Measurements from ENCODE around the gene OR5K4. TPM values are rescaled to one million over a fixed set of nuclear protein-coding genes. Genes with fewer than 3 reads are reported as not detected.

The OR5K4 gene
- total and polyA plus RNA-seq, 2 experiments from 2014 or later = not detected

DNA sequence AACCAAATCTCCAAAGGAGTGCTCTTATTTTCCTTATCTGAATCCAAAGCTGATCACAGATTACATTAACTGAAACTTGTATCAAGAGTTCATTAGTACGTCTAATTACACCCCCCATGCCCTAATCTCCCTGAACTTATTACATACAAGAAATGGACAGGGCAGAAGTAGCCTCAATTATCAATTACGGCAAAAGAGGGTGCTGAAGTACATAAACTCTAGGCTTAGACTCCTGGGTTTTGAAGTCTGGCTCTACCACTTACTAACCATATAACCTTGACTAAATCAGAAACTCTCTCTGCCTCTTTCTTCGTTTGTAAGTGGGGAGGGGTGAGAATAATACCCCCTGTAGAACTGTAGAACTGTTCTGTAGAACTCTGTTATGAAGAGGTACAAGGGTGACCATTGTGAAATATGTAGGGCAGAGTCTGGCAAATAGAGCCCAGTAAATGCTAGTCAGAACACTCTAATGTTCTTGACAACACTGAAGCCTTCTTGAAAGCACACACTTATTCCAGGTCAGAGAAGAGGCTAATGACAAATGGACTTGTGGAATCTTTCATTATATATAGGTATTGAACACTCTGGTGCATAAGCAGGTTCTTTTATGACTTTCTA is 19.6 kb upstream of the OR5K4 start:
- H3K9me3 Mint-ChIP-seq = no peaks in the 10 kb centered on the region

More for the DNA sequence above, 19.6 kb upstream of the OR5K4 start:
- no peaks in the 10 kb centered on the region for H3F3A ChIP-seq (replicated peaks; ENCODE audit: low read depth)
- no peaks in the 10 kb centered on the region for H3K27me3 Mint-ChIP-seq (ENCODE audit: insufficient read depth, low read depth, poor library complexity)
- no peaks in the 10 kb centered on the region for H3K79me2 ChIP-seq (replicated peaks; ENCODE audit: insufficient read depth)
- H3K4me3 ChIP-seq = no peak overlapping the region
- H3K4me3 Mint-ChIP-seq = no peak overlapping the region
- no peaks in the 10 kb centered on the region for H3K27me3 ChIP-seq (ENCODE audit: insufficient read depth)
- 0 out of 2 replicates have a peak, but pooled peaks cover 11% of the 10 kb centered on the region for H3K4me1 ChIP-seq (ENCODE audit: insufficient read depth)
- no peak overlapping the region; the same call in 1 of the 2 replicates for H2AFZ ChIP-seq
- H3K36me3 ChIP-seq (ENCODE audit: insufficient read depth) = no peaks in the 10 kb centered on the region
- no peaks in the 10 kb centered on the region for H3K36me3 Mint-ChIP-seq (ENCODE audit: low read depth)
- no peak for DNase-seq (ENCODE audit: low spot score)
- H3K27ac ChIP-seq (ENCODE audit: low read depth) = no peak overlapping the region
- H4K20me1 ChIP-seq (replicated peaks; ENCODE audit: insufficient read depth) = no peaks in the 10 kb centered on the region
- TF ChIP-seq ZNF114 (CRISPR knock-in tag; IDR thresholded peaks at IDR 0.05) (no peak), EZH2phosphoT487 (IDR thresholded peaks at IDR 0.05; ENCODE audit: unreplicated experiment) (no peak), CREB1 (CRISPR knock-in tag; IDR thresholded peaks at IDR 0.05; ENCODE audit: low read depth) (no peak), STAT1 (IDR thresholded peaks at IDR 0.05; ENCODE audit: unreplicated experiment) (no peak), JUNB (IDR thresholded peaks at IDR 0.05; ENCODE audit: unreplicated experiment) (no peak), EZH2 (IDR thresholded peaks at IDR 0.05; ENCODE audit: low read depth, unreplicated experiment) (no peak), POLR2AphosphoS5 (IDR thresholded peaks at IDR 0.05; ENCODE audit: low read depth) (no peak), NANOG (IDR thresholded peaks at IDR 0.05; ENCODE audit: borderline replicate concordance) (no peak), ZNF331 (CRISPR knock-in tag; IDR thresholded peaks at IDR 0.05; ENCODE audit: low read depth) (no peak)
- TF ChIP-seq, protein P1, sequence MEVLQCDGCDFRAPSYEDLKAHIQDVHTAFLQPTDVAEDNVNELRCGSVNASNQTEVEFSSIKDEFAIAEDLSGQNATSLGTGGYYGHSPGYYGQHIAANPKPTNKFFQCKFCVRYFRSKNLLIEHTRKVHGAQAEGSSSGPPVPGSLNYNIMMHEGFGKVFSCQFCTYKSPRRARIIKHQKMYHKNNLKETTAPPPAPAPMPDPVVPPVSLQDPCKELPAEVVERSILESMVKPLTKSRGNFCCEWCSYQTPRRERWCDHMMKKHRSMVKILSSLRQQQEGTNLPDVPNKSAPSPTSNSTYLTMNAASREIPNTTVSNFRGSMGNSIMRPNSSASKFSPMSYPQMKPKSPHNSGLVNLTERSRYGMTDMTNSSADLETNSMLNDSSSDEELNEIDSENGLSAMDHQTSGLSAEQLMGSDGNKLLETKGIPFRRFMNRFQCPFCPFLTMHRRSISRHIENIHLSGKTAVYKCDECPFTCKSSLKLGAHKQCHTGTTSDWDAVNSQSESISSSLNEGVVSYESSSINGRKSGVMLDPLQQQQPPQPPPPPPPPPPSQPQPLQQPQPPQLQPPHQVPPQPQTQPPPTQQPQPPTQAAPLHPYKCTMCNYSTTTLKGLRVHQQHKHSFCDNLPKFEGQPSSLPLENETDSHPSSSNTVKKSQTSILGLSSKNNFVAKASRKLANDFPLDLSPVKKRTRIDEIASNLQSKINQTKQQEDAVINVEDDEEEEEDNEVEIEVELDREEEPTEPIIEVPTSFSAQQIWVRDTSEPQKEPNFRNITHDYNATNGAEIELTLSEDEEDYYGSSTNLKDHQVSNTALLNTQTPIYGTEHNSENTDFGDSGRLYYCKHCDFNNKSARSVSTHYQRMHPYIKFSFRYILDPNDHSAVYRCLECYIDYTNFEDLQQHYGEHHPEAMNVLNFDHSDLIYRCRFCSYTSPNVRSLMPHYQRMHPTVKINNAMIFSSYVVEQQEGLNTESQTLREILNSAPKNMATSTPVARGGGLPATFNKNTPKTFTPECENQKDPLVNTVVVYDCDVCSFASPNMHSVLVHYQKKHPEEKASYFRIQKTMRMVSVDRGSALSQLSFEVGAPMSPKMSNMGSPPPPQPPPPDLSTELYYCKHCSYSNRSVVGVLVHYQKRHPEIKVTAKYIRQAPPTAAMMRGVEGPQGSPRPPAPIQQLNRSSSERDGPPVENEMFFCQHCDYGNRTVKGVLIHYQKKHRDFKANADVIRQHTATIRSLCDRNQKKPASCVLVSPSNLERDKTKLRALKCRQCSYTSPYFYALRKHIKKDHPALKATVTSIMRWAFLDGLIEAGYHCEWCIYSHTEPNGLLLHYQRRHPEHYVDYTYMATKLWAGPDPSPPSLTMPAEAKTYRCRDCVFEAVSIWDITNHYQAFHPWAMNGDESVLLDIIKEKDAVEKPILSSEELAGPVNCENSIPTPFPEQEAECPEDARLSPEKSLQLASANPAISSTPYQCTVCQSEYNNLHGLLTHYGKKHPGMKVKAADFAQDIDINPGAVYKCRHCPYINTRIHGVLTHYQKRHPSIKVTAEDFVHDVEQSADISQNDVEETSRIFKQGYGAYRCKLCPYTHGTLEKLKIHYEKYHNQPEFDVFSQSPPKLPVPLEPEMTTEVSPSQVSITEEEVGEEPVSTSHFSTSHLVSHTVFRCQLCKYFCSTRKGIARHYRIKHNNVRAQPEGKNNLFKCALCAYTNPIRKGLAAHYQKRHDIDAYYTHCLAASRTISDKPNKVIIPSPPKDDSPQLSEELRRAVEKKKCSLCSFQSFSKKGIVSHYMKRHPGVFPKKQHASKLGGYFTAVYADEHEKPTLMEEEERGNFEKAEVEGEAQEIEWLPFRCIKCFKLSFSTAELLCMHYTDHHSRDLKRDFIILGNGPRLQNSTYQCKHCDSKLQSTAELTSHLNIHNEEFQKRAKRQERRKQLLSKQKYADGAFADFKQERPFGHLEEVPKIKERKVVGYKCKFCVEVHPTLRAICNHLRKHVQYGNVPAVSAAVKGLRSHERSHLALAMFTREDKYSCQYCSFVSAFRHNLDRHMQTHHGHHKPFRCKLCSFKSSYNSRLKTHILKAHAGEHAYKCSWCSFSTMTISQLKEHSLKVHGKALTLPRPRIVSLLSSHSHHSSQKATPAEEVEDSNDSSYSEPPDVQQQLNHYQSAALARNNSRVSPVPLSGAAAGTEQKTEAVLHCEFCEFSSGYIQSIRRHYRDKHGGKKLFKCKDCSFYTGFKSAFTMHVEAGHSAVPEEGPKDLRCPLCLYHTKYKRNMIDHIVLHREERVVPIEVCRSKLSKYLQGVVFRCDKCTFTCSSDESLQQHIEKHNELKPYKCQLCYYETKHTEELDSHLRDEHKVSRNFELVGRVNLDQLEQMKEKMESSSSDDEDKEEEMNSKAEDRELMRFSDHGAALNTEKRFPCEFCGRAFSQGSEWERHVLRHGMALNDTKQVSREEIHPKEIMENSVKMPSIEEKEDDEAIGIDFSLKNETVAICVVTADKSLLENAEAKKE (CRISPR knock-in tag; IDR thresholded peaks at IDR 0.05) = no peak
- TF ChIP-seq, protein P2, sequence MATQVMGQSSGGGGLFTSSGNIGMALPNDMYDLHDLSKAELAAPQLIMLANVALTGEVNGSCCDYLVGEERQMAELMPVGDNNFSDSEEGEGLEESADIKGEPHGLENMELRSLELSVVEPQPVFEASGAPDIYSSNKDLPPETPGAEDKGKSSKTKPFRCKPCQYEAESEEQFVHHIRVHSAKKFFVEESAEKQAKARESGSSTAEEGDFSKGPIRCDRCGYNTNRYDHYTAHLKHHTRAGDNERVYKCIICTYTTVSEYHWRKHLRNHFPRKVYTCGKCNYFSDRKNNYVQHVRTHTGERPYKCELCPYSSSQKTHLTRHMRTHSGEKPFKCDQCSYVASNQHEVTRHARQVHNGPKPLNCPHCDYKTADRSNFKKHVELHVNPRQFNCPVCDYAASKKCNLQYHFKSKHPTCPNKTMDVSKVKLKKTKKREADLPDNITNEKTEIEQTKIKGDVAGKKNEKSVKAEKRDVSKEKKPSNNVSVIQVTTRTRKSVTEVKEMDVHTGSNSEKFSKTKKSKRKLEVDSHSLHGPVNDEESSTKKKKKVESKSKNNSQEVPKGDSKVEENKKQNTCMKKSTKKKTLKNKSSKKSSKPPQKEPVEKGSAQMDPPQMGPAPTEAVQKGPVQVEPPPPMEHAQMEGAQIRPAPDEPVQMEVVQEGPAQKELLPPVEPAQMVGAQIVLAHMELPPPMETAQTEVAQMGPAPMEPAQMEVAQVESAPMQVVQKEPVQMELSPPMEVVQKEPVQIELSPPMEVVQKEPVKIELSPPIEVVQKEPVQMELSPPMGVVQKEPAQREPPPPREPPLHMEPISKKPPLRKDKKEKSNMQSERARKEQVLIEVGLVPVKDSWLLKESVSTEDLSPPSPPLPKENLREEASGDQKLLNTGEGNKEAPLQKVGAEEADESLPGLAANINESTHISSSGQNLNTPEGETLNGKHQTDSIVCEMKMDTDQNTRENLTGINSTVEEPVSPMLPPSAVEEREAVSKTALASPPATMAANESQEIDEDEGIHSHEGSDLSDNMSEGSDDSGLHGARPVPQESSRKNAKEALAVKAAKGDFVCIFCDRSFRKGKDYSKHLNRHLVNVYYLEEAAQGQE (IDR thresholded peaks at IDR 0.05; ENCODE audit: unreplicated experiment) = no peak
- TF ChIP-seq, protein P3, sequence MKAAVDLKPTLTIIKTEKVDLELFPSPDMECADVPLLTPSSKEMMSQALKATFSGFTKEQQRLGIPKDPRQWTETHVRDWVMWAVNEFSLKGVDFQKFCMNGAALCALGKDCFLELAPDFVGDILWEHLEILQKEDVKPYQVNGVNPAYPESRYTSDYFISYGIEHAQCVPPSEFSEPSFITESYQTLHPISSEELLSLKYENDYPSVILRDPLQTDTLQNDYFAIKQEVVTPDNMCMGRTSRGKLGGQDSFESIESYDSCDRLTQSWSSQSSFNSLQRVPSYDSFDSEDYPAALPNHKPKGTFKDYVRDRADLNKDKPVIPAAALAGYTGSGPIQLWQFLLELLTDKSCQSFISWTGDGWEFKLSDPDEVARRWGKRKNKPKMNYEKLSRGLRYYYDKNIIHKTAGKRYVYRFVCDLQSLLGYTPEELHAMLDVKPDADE (IDR thresholded peaks at IDR 0.05) = no peak
- TF ChIP-seq, protein P4, sequence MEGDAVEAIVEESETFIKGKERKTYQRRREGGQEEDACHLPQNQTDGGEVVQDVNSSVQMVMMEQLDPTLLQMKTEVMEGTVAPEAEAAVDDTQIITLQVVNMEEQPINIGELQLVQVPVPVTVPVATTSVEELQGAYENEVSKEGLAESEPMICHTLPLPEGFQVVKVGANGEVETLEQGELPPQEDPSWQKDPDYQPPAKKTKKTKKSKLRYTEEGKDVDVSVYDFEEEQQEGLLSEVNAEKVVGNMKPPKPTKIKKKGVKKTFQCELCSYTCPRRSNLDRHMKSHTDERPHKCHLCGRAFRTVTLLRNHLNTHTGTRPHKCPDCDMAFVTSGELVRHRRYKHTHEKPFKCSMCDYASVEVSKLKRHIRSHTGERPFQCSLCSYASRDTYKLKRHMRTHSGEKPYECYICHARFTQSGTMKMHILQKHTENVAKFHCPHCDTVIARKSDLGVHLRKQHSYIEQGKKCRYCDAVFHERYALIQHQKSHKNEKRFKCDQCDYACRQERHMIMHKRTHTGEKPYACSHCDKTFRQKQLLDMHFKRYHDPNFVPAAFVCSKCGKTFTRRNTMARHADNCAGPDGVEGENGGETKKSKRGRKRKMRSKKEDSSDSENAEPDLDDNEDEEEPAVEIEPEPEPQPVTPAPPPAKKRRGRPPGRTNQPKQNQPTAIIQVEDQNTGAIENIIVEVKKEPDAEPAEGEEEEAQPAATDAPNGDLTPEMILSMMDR (conservative IDR thresholded peaks at IDR 0.05; ENCODE audit: low read depth in 2 of 2) = no peak
- peaks cover 8% of the 10 kb centered on the region for H3K4me1 Mint-ChIP-seq
- H3K9me2 ChIP-seq (ENCODE audit: insufficient read depth) = no peaks in the 10 kb centered on the region
- no peak for ATAC-seq
- H3K4me2 ChIP-seq = no peak overlapping the region
- H3K27ac Mint-ChIP-seq = no peak overlapping the region
